Measurements from ENCODE around the gene RACK1.
"Not testable (repeated sequence)": the region's sequence is repeated elsewhere in the genome, so short reads cannot be mapped to it uniquely, and the experiment has no call there.

RACK1 gene

GRCh38 chr5:181232593-181232992, 11.1 kb downstream of the RACK1 start:
- DNase-seq = no peak

- DNase-seq = no peak
These were observed 12.3 kb downstream of the RACK1 start for GRCh38 chr5:181231432-181231831.

GRCh38 chr5:181230551-181230950, 13.2 kb downstream of the RACK1 start:
- DNase-seq = no peak

- no peak for DNase-seq
These were observed 13.7 kb downstream of the RACK1 start for GRCh38 chr5:181229996-181230395.

GRCh38 chr5:181224390-181225229, 19.1 kb downstream of the RACK1 start:
- no peak for DNase-seq

- DNase-seq = no peak
These were observed 19.8 kb downstream of the RACK1 start for GRCh38 chr5:181223729-181224389.

- no peak for DNase-seq
These were observed 20.5 kb downstream of the RACK1 start, which contains the start of gene TRIM41 for GRCh38 chr5:181223058-181223728. TRIM41 (plus strand) TSS chr5:181223281; CDS start chr5:181224000, 719 bp downstream.

GRCh38 chr5:181222630-181223057, 21.1 kb downstream of the RACK1 start:
- no peak for DNase-seq

GRCh38 chr5:181221792-181222629, 21.7 kb downstream of the RACK1 start:
- no peak for DNase-seq

- no peak for DNase-seq
These were observed 22.5 kb downstream of the RACK1 start for GRCh38 chr5:181221105-181221791.

GRCh38 chr5:181220178-181220515, 23.6 kb downstream of the RACK1 start:
- DNase-seq = no peak

- DNase-seq = no peak
These were observed 24.2 kb downstream of the RACK1 start for GRCh38 chr5:181219262-181220177.

GRCh38 chr5:181218795-181219124, 24.9 kb downstream of the RACK1 start:
- DNase-seq = no peak

- no peak for DNase-seq
These were observed 26.0 kb downstream of the RACK1 start for GRCh38 chr5:181217803-181218062.

- no peak for DNase-seq
These were observed 26.4 kb downstream of the RACK1 start for GRCh38 chr5:181217111-181217802.

- DNase-seq = no peak
These were observed 27.4 kb downstream of the RACK1 start for GRCh38 chr5:181215997-181216989.

GRCh38 chr5:181214249-181214648, 29.5 kb downstream of the RACK1 start:
- not testable (repeated sequence) for DNase-seq

GRCh38 chr5:181212934-181213333, 30.8 kb downstream of the RACK1 start:
- no peak for DNase-seq

- no peak for DNase-seq
These were observed 31.6 kb downstream of the RACK1 start for GRCh38 chr5:181212080-181212479.

GRCh38 chr5:181211208-181211607, 32.5 kb downstream of the RACK1 start:
- DNase-seq = no peak

Data from NCI-H748 treated with DMSO at 0.1 percent for 48 hours (cell line).